ENCODE measurements around the gene SGTA.

The SGTA gene

GRCh38 chr19:2711172-2711874, 71.8 kb downstream of the SGTA start:
- no peak for DNase-seq (ENCODE audit: low spot score)

- DNase-seq (ENCODE audit: low spot score), result no peak
Measured at GRCh38 chr19:2706251-2706650, 76.8 kb downstream of the SGTA start.
